Liver (tissue), 9 donors: Measurements from ENCODE around the gene CAVIN2. TPM values are rescaled to one million over a fixed set of nuclear protein-coding genes. Genes with fewer than 3 reads are reported as not detected.

Source experiments
- DNase-seq: peaks from one replicate; pipeline ENCODE4 v3.0.0-alpha.2; 2017; ENCODE audit warnings: low spot score
- H3K27ac ChIP-seq, 2 donors: one replicate each; pipeline ENCODE4 v1.7.0; 2013; ENCODE audit warnings: inconsistent platforms in 2 of 2, low read length in 2 of 2, control low read depth in 1 of 2, low read depth in 1 of 2, mild to moderate bottlenecking in 1 of 2
- H3K27me3 ChIP-seq, 4 donors: one replicate each; pipeline versions ENCODE4 v1.6.1 to v1.7.0; 2013; ENCODE audit warnings: low read length in 3 of 4, inconsistent platforms in 1 of 4, mild to moderate bottlenecking in 1 of 4, moderate library complexity in 1 of 4; ENCODE audit not compliant: control insufficient read depth in 4 of 4, insufficient read depth in 4 of 4
- H3K36me3 ChIP-seq, 4 donors: one replicate each; pipeline versions ENCODE4 v1.6.1 to v1.7.0; 2013; ENCODE audit warnings: low read length in 3 of 4, mild to moderate bottlenecking in 3 of 4, low read depth in 1 of 4, moderate library complexity in 1 of 4; ENCODE audit not compliant: control insufficient read depth in 4 of 4, insufficient read depth in 3 of 4
- H3K4me1 ChIP-seq, 4 donors: one replicate each; pipeline versions ENCODE4 v1.6.1 to v1.7.0; 2013; ENCODE audit warnings: low read length in 3 of 4, mild to moderate bottlenecking in 3 of 4, moderate library complexity in 1 of 4; ENCODE audit not compliant: control insufficient read depth in 4 of 4, insufficient read depth in 4 of 4
- H3K4me3 ChIP-seq, 3 donors: one replicate each; pipeline versions ENCODE4 v1.6.1 to v1.7.0; 2013; ENCODE audit warnings: low read length in 3 of 3, control low read depth in 1 of 3, low read depth in 1 of 3, mild to moderate bottlenecking in 1 of 3
- H3K9ac ChIP-seq, 2 donors: one replicate each; pipeline ENCODE4 v1.7.0; 2013; ENCODE audit warnings: low read length in 2 of 2, mild to moderate bottlenecking in 2 of 2, moderate library complexity in 2 of 2, control low read depth in 1 of 2, low read depth in 1 of 2
- H3K9me3 ChIP-seq, 4 donors: one replicate each; pipeline versions ENCODE4 v1.6.1 to v1.7.0; 2013; ENCODE audit warnings: low read length in 3 of 4; ENCODE audit not compliant: control insufficient read depth in 4 of 4
- CTCF ChIP-seq: fragments of 150-350 bp; IDR thresholded peaks from 2 replicates; pipeline ENCODE4 v1.5.1; 2017; ENCODE audit warnings: improper control_type of control experiment, low read depth, low read length; ENCODE audit not compliant: missing input control
- EGR1 ChIP-seq, 2 donors: IDR thresholded peaks; 2 replicates each; pipeline ENCODE4 v1.6.1; 2016 to 2018; ENCODE audit warnings: antibody characterized with exemption in 2 of 2, low read depth in 2 of 2
- FOXA1 ChIP-seq: IDR thresholded peaks from 2 replicates; pipeline ENCODE4 v1.6.1; 2016; ENCODE audit warnings: antibody characterized with exemption
- FOXA2 ChIP-seq: IDR thresholded peaks from 2 replicates; pipeline ENCODE4 v1.6.1; 2016; ENCODE audit warnings: antibody characterized with exemption
- GABPA ChIP-seq, 2 donors: IDR thresholded peaks in 1 of 2; conservative IDR thresholded peaks in 1 of 2; 2 replicates each; pipeline ENCODE4 v1.6.1; 2016; ENCODE audit warnings: antibody characterized with exemption in 2 of 2, mild to moderate bottlenecking in 1 of 2, moderate library complexity in 1 of 2
- HNF4A ChIP-seq, 2 donors: conservative IDR thresholded peaks; 2 replicates each; pipeline ENCODE4 v1.6.1; 2016; ENCODE audit warnings: antibody characterized with exemption in 2 of 2, mild to moderate bottlenecking in 2 of 2
- JUND ChIP-seq, 2 donors: IDR thresholded peaks; 2 replicates each; pipeline ENCODE4 v1.6.1; 2016; ENCODE audit warnings: antibody characterized with exemption in 2 of 2
- RAD21 ChIP-seq, 2 donors: IDR thresholded peaks; 2 replicates each; pipeline ENCODE4 v1.6.1; 2016; ENCODE audit warnings: antibody characterized with exemption in 2 of 2, mild to moderate bottlenecking in 2 of 2
- REST ChIP-seq: IDR thresholded peaks from 2 replicates; pipeline ENCODE4 v1.6.1; 2016; ENCODE audit warnings: antibody characterized with exemption, mild to moderate bottlenecking
- SP1 ChIP-seq: IDR thresholded peaks from 2 replicates; pipeline ENCODE4 v1.6.1; 2018; ENCODE audit warnings: antibody characterized with exemption, mild to moderate bottlenecking
- YY1 ChIP-seq: IDR thresholded peaks from 2 replicates; pipeline ENCODE4 v1.6.1; 2016; ENCODE audit warnings: antibody characterized with exemption, mild to moderate bottlenecking
- WGBS: extraction: QIAGEN DNeasy Blood & Tissue Kit; methylation state at CpG from one replicate; pipeline ENCODE4 v1.1.7; 2013; 5-methylcytosine and 5-hydroxymethylcytosine counted together
- polyA plus RNA-seq, 2 donors: library from polyadenylated mRNA; stranded (reverse) in 1 of 2; unstranded in 1 of 2; fragments of 200-250 nt in 1 of 2; fragments of >200 nt in 1 of 2; fragmentation: Nextera tagmentation in 1 of 2; extraction: Ambion mirVana in 1 of 2; gene quantifications; one replicate each; pipeline versions ENCODE4 v1.2.1 to v1.2.3, GENCODE V29; 2013 to 2015
- total RNA-seq, 2 donors: library from RNA; depleted of rRNA; stranded (reverse); fragments of >200 nt; gene quantifications; one replicate each; pipeline ENCODE4 v1.2.3, GENCODE V29; 2014
- TF ChIP-seq, protein P1 (sequence below): IDR thresholded peaks from 2 replicates; pipeline ENCODE4 v1.6.1; 2016; ENCODE audit warnings: antibody characterized with exemption
- TF ChIP-seq, protein P2 (sequence below): IDR thresholded peaks from 2 replicates; pipeline ENCODE4 v1.6.1; 2016; ENCODE audit warnings: antibody characterized with exemption
- donor health status: healthy.
- donor health status: healthy.
- donor health status: healthy.
- donor health status: healthy.
- donor health status: healthy.

The CAVIN2 gene
- total and polyA plus RNA-seq, 4 donors: 13.3 to 20.7 (median 14.0) TPM

- H3K4me3 ChIP-seq: no peak overlapping the region
- 87% methylated on average over 2 of the region's 2 CpGs for WGBS
- no peak for DNase-seq
- TF ChIP-seq RAD21 (IDR thresholded peaks at IDR 0.05) (no peak), SP1 (no peak), CTCF (no peak), JUND (IDR thresholded peaks at IDR 0.05) (no peak), FOXA2 (no peak), FOXA1 (no peak), EGR1 (IDR thresholded peaks at IDR 0.05; ENCODE audit: low read depth in 2 of 2) (no peak)
- TF ChIP-seq, protein P1, sequence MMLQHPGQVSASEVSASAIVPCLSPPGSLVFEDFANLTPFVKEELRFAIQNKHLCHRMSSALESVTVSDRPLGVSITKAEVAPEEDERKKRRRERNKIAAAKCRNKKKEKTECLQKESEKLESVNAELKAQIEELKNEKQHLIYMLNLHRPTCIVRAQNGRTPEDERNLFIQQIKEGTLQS: no peak
- H3K27ac ChIP-seq: no peak overlapping the region
- H3K36me3 ChIP-seq: no peaks in the 10 kb centered on the region
- no peaks in the 10 kb centered on the region for H3K9me3 ChIP-seq
- no peaks in the 10 kb centered on the region for H3K27me3 ChIP-seq
- no peak overlapping the region for H3K9ac ChIP-seq
- H3K4me1 ChIP-seq: peaks cover 0 to 5% (median 1%) of the 10 kb centered on the region in 4 donors
These were observed 17.1 kb upstream of the CAVIN2 start for GRCh38 chr2:191863988-191864387.

- DNase-seq: no peak
- Histone ChIP-seq H3K9ac (no peak overlapping the region), H3K4me1 (peaks cover 0 to 2% (median under 1%) of the 10 kb centered on the region in 4 donors), H3K36me3 (no peaks in the 10 kb centered on the region), H3K4me3 (no peak overlapping the region), H3K27me3 (no peaks in the 10 kb centered on the region), H3K27ac (no peak overlapping the region), H3K9me3 (no peaks in the 10 kb centered on the region)
- TF ChIP-seq, protein P2, sequence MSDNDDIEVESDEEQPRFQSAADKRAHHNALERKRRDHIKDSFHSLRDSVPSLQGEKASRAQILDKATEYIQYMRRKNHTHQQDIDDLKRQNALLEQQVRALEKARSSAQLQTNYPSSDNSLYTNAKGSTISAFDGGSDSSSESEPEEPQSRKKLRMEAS: no peak
- TF ChIP-seq REST (no peak), HNF4A (conservative IDR thresholded peaks at IDR 0.05) (no peak), YY1 (no peak), SP1 (no peak), GABPA (IDR thresholded peaks at IDR 0.05 in 1 of 2, conservative IDR thresholded peaks at IDR 0.05 in 1 of 2) (no peak), CTCF (no peak)
- 89% methylated on average over 4 of the region's 4 CpGs for WGBS
These were observed 15.4 kb upstream of the CAVIN2 start for GRCh38 chr2:191862156-191862775.
